Tongue (tissue), 2 donors: ENCODE data around the gene TECPR2. TPM values are rescaled to one million over a fixed set of nuclear protein-coding genes. Genes with fewer than 3 reads are reported as not detected.

Source experiments
- DNase-seq: peaks from one replicate; pipeline ENCODE4 v3.0.0-alpha.2; 2015
- total RNA-seq: library from RNA; depleted of rRNA; stranded (reverse); fragments of >200 nt; gene quantifications from one replicate; pipeline ENCODE4 v1.2.3, GENCODE V29; 2014

The TECPR2 gene
- total RNA-seq, 1 donor from 2014 or later, result 29.7 TPM

- DNase-seq, result no peak
These were observed 10.4 kb downstream of the TECPR2 start for GRCh38 chr14:102373110-102373509.

- no peak for DNase-seq
These were observed 11.5 kb downstream of the TECPR2 start for GRCh38 chr14:102374264-102374663.

- DNase-seq, result no peak
These were observed 12.4 kb downstream of the TECPR2 start for GRCh38 chr14:102375119-102375518.

- no peak for DNase-seq
These were observed 15.0 kb downstream of the TECPR2 start for GRCh38 chr14:102377696-102378095.

DNA sequence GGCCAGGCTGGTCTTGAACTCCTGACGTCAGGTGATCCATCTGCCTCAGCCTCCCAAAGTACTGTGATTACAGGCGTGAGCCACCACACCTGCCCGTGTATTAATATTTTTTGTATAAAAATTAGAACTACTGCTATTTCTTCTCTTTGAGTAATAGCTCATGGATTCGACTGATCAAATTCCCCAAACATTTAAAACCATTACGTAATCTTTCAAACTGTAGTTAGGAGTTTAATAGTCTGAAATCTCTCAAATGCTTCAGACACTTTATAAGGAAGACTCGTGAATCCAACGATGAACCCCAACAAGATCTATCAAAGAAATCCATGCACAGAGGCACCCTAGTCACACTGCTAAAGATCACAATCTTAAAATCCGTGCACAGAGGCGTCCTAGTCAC, 16.1 kb downstream of the TECPR2 start:
- DNase-seq, result no peak

DNA sequence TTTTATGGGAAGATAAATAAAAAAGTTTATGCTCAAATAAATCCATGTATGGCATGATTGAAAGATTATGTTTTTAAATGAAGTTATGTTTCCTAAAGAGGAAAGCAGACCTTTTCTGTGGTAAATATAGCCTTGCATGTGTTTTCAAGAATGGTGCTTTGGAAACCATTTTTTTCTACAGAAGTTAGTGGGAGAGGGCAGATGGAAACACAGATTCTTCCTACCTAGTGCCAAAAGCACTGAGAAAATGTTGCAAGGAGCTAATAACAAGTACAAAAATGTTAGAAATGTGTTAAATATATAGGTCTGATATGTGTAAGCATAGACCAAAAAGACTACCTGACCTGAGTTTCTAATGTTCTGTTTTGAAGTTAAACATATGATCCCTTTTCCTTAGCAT, 24.3 kb downstream of the TECPR2 start:
- no peak for DNase-seq

DNA sequence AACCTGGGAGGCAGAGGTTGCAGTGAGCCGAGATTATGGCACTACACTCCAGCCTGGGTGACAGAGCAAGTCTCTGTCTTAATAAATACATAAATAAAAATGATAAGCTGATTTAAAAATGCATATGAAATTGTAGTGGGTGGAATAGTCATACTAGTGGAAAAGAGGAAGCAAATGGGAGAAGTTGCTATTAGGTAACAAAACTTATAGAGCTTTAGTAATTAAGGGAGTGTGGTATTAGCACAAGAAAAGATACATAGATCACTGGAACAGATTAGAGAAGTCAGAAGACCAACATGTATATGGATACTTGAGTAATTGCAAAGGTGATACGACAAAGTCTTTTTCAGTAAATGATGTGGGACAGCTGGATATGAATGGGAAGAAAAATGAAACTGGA, 26.5 kb downstream of the TECPR2 start:
- no peak for DNase-seq

- DNase-seq, result no peak
These were observed 27.5 kb downstream of the TECPR2 start for GRCh38 chr14:102390064-102390855.

DNA sequence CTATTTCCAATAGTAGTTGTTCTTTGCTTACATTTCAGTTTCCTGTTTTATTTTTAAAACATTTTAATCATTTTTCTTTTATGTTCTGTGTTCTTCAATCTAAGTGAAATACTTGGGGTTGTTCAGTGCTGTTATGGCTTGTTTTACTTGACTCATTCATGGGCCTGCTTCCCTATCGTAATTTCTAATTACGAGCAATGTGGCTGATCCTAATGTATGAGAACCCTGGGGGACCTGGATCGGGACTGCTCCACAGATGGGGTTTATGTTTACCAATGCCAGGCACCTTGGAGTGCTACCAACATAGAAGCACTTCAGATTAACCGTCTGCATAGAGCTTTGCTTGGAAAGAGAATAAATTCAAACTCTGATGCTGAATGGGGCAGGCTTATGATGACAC, 29.8 kb downstream of the TECPR2 start:
- DNase-seq, result no peak

GRCh38 chr14:102394717-102395375, 32.1 kb downstream of the TECPR2 start:
- DNase-seq, result no peak

GRCh38 chr14:102396521-102396920, 33.8 kb downstream of the TECPR2 start:
- no peak for DNase-seq

DNA sequence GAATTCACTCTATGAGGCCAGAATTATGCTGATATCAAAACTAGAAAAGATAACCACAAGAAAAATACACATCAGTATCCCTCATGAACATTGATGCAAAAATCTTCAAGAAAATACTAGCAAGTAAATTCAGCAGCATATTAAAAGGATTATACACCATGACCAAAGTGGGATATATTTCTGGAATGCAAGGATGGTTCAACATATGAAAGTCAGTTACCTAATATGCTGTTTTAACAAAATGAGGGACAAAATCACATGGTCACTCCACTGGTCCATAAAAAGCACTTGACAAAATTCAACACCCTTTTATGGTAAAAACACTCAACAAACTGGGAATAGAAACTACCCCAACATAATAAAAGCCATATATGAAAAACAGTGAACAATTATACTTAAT, 40.3 kb downstream of the TECPR2 start:
- no peak for DNase-seq

GRCh38 chr14:102407258-102407657, 44.5 kb downstream of the TECPR2 start:
- no peak for DNase-seq

DNA sequence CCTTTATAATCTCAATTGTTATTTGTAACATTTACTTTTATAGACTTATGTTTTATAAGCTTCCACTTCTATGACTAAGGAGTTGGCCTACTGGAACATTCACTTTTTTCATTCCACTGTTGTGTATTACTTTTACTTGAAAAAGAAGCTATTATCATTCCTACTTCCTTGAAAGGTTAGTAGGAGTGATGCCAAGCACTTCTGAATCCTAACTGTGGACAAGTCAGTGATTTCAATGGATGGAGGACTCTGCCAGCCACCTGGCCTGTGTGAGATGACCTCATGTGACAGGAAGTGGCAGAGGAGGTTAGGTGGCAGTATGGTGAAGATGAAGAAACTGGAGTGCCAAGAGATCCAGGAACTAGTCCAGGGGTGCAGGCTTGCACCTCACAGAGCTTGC, 46.0 kb downstream of the TECPR2 start:
- DNase-seq, result no peak

DNA sequence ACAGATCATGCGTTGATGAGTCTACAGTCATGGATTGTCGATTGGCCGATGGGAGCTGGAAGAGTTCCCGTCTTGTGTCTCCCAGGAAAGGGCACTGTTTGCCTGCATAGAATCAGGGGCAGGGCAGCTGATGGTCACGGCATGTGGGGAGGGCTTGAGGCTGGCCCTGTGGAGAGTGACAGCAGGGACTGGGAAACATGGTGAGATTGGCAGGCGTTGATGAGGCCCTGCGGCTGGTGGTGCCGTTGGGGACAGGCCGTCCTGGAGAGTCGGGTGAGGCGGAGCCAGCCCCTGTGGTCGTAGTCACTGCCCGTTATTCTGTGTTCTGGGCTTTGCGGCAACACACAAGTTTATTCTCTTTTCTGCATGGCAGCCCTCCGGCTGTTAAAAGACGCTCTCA, 52.9 kb downstream of the TECPR2 start:
- DNase-seq, result no peak

- peak; percentile 30 for DNase-seq
These were observed 54.3 kb downstream of the TECPR2 start for GRCh38 chr14:102417001-102417431.

DNA sequence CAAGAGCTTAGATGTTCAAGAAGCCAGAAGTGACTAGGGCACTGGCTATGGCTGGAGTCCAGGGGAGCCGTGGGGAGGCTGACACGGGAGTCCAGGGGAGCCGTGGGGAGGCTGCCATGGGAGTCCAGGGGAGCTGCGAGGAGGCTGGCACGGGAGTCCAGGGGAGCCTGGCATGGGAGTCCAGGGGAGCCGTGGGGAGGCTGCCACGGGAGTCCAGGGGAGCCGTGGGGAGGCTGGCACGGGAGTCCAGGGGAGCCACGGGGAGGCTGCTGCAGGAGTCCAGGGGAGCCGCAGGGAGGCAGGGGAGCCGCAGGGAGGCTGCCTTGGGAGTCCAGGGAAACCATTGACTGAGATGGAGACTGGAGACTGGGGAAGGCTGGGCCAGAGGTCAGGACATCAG, 54.9 kb downstream of the TECPR2 start:
- DNase-seq, result no peak

DNA sequence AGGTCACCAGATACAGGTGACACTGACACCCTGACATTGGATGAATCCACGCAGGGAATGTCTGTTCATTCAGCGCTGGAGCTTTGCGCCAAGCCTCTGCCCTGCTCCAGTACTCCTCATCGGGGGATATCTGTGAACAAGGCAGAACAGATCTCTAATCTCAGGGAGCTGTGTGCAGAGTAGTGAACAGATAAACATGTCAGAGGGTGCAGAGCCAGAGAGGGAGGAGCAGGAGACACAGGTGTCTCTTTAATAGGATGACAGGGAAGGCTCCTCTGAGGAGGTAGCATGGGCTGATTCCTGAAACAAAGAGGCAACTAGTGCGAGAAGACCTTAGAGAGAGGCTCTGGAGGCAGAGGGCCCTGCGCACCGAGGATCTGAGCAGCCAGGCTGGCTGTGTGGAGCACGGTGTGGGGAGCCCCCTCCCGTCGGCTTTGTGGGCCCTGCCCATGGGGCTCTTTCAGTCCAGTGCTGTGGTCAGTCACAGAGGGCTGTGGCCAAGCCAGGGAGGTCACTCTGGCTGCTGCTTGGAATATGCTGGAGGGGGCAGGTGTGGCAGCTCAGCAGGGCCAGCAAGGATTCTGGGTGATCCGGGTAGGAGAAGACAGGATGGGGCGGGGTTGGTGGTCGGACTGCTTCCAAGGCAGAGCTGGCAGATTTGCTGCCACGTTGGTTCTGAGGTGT, 55.6 kb downstream of the TECPR2 start:
- DNase-seq, result no peak

DNA sequence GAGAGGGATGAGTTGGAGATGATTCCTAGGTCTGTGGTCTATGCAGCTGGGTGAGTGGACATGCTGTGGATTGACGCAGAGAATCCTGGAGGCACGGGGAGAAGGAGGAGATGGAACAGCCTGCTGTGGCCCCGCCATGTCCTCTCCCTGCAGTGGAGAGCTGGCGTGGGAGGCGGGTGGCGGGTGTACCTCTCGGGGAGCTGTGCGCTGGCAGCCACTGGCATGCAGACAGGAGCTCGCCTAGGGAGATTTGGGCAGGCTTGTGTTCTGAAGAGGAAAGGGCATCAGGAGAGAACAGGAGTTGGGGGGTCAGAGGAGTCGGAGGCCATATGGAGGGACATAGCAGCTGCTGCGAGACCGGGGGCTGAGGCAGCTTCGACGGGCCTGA, 56.1 kb downstream of the TECPR2 start:
- no peak for DNase-seq

DNA sequence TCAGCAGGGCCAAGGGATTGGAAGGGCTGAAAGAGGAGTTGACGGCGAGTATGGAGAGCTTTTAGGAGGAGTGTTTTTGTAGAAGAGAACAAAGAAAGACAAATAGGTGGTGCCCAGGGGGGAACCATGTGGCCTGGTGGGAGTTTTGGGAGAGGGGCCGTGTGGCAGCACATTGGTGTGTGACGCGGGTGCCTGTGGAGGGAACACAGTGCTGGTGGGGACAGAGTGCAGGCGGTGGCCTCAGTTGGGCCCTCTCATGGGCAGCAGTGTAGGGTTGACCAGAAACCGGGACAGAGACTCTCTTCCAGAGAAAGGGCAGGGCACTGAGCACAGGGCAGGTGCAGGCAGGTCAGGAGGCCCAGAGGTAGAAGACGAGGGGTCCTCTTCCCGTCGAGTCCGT, 56.5 kb downstream of the TECPR2 start:
- DNase-seq, result no peak

DNA sequence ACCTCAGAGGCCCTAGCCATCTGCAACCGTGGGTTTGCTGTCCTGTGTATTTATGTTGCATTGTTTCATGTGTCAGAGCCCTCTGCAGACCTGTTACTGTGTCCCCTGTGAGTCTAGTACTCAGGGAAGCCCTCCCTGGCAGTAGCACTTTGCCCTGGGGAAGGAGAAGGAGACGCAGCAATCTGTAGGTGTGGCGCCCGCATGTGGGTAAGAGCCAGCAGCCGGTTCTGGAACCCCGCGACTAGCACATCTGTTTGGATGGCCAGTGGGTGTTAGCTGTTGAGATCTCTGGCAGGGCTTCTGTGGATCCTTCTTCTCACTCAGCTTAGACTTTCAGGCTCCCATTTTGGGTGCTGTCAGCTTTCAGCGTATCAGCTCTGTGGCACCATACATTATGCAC, 57.0 kb downstream of the TECPR2 start:
- no peak for DNase-seq

DNA sequence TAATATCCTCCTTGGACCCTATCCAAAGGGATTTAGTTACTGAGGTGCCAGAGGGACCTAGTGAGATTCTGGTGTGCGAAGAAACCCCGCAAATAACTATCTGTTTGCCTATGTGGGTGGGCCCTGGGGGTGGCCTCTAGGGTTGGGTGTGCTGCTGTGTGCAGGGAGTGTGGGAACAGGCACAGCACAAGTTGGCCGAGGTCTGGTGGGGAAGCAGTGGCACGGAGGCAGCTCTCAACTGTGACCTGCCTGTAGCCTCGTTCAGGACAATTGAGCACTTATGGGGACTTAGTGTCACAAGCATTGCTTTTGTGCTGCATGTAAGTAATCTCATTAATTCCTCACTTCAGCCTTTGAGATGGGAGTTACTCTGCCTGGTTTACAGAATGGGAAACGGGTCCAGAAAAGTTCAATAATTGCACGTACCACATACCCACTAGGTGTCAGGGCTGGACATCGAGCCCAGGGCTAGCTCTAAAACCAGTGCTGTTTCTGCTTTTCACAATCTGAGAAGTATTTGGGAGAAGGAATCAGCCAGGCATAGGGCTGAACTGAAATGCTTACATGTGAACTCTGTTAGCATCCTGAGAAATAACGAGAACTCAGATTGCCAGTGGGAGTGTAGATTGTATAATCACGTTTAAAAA, 58.8 kb downstream of the TECPR2 start:
- DNase-seq, result no peak

- no peak for DNase-seq
These were observed 61.8 kb downstream of the TECPR2 start for GRCh38 chr14:102424520-102424919.
